ENCODE data around the gene NUDT12.

Gene NUDT12

DNA sequence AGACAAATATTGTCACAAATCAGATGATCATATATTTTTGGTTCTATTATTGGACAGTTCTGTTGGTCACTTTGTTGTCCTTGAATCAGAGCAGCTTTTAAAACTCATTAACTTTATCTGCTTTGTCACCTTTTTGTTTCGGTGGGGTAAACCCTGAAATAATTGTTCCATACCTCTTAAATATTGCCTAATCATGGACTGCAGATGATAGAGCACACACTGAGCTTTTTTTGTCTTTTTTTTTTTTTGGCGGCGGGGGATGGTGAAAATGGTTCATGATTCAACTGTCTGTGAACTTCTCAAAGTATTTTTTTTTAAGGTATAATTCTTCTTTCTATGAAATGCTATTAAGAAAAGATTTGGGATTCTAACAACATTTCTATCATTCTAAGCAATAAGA, 1.8 kb downstream of the NUDT12 start:
- no peak overlapping the region for H3K4me3 ChIP-seq (ENCODE audit: control insufficient read depth, low read depth, low read length)
- TF ChIP-seq, protein P1, sequence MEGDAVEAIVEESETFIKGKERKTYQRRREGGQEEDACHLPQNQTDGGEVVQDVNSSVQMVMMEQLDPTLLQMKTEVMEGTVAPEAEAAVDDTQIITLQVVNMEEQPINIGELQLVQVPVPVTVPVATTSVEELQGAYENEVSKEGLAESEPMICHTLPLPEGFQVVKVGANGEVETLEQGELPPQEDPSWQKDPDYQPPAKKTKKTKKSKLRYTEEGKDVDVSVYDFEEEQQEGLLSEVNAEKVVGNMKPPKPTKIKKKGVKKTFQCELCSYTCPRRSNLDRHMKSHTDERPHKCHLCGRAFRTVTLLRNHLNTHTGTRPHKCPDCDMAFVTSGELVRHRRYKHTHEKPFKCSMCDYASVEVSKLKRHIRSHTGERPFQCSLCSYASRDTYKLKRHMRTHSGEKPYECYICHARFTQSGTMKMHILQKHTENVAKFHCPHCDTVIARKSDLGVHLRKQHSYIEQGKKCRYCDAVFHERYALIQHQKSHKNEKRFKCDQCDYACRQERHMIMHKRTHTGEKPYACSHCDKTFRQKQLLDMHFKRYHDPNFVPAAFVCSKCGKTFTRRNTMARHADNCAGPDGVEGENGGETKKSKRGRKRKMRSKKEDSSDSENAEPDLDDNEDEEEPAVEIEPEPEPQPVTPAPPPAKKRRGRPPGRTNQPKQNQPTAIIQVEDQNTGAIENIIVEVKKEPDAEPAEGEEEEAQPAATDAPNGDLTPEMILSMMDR (IDR thresholded peaks at IDR 0.05; ENCODE audit: control insufficient read depth, insufficient read depth, low read depth, low read length, missing control alignments): no peak

DNA sequence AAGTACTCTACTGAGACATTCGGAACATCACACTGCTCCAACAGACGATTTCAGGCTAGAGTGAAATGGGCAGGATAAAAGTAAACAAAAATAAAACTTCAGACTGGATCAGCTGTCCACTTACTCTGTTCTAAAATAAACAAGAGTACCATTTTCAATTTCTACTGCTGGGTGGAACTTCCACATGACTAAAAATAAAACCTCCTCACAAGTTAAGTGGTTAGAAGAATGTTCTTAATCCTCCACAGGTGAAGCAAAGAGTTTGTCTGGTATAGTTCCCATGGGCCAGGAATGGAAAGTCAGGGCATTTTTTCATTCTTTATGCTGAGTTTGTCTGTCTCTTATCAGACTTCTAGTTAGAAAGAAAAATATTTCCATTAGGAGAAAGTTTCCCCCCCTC, 15.7 kb downstream of the NUDT12 start:
- H3K4me3 ChIP-seq (ENCODE audit: control insufficient read depth, low read depth, low read length): no peak overlapping the region
- DNase-seq (ENCODE audit: low read depth): no peak
- TF ChIP-seq, protein P1 (IDR thresholded peaks at IDR 0.05; ENCODE audit: control insufficient read depth, insufficient read depth, low read depth, low read length, missing control alignments): no peak

More for the DNA sequence above, 1.8 kb downstream of the NUDT12 start:
- DNase-seq (ENCODE audit: low read depth): no peak

DNA sequence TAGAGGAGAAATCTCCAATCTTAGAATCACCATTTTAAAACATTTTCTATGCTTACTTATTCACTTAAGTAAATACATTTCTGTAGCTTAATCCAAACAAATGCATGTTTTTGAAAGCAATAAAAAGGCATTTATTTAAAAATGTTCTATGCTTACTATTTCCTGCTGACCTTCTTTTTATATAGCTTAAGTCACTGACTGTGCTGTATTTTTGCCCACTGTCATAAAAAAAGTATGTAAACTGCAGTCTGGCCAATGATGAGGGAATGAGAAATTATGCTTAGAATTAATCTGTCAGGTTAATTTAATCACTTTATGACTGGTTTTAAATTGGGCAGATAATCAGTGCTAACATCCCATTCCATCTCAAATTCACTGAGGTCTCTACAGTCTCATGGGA, 20.1 kb downstream of the NUDT12 start:
- DNase-seq (ENCODE audit: low read depth): no peak
- no peak overlapping the region for H3K4me3 ChIP-seq (ENCODE audit: control insufficient read depth, low read depth, low read length)
- TF ChIP-seq, protein P1 (IDR thresholded peaks at IDR 0.05; ENCODE audit: control insufficient read depth, insufficient read depth, low read depth, low read length, missing control alignments): no peak

DNA sequence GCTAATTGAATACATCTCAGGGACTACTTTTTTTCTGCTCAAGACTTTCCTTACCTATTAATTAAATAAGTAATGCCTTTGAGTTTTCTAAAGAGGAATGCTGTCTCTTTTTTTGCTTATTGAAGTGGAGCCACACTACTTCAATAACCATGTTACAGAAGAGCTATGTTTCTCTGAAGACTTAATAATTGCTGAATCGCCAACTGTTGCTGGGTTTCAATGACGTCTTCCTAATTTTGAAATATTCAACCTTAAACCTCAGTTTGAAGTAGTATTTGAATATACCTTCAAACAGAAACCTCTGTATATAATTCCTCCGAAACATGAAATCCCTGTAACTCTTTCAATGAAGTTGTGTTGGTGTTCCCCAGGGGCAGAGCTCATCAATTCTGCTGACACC, 21.0 kb downstream of the NUDT12 start:
- TF ChIP-seq, protein P1 (IDR thresholded peaks at IDR 0.05; ENCODE audit: control insufficient read depth, insufficient read depth, low read depth, low read length, missing control alignments): no peak
- H3K4me3 ChIP-seq (ENCODE audit: control insufficient read depth, low read depth, low read length): no peak overlapping the region
- no peak for DNase-seq (ENCODE audit: low read depth)

DNA sequence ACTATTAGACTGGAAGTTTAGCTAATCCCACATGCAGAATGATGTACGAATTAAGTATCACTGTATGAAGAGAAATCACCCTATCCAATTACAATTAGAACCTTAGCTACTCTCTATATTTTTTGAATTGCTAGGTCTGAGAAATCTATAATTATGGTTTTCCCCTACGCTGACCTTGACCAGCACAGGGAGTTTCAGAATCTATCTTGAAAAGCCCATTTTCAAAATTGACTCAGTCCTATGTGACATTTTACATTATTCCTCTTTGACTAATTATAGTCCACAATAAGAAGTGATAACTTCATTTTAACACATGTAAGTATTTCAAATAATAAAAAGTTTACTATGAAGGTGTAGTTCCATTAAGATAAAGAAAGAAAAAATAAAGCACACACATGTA, 21.5 kb downstream of the NUDT12 start:
- no peak overlapping the region for H3K4me3 ChIP-seq (ENCODE audit: control insufficient read depth, low read depth, low read length)
- TF ChIP-seq, protein P1 (IDR thresholded peaks at IDR 0.05; ENCODE audit: control insufficient read depth, insufficient read depth, low read depth, low read length, missing control alignments): no peak
- no peak for DNase-seq (ENCODE audit: low read depth)

DNA sequence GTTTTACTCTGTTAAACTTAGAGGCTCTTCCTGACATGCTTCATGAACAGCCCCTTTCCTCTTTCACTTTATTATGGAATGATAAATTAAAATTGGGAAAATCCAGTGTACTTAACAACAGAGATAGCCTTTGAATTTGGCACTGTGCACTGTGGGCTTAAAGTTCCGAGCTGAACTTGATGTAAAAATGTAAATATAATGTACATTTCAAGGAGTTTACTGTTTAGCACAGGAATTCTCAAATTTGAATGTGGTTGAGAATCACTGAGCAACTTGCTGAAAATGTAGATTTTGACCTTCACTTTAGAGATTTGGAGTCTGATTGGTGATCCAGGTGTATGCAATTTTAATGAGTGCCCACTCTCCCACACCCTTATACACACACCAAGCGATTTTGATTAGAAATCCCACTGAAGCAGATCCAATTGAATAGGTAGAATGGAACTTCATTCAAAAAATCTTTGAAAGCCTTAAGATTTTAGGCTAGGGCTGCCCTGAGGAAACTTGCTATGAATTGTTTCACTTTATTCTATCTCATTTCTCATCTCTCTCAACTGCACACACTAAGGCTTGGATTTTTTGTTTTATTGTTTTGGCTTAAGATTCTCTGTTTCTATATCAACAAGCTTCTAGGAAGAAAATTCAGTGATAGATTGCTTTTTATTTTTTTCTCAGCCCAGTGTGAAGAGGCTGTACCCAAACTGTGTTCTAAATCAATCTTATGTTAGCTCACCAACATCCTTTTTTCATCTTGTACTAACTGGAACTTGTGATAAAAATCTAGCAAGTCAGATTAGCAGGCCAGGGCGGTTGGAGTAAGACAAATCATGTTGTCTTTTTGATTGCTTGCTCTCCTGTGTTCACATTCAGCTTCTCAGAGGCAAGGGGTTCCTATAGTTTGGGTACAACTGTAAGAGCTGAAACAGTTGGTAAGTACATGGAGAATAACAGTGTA, 22.9 kb downstream of the NUDT12 start:
- no peak for DNase-seq (ENCODE audit: low read depth)
- TF ChIP-seq, protein P1 (IDR thresholded peaks at IDR 0.05; ENCODE audit: control insufficient read depth, insufficient read depth, low read depth, low read length, missing control alignments): no peak
- no peak overlapping the region for H3K4me3 ChIP-seq (ENCODE audit: control insufficient read depth, low read depth, low read length)

Measured in AG09309 (cell line).